ENCODE data around the gene PLXNA4.

PLXNA4 gene

DNA sequence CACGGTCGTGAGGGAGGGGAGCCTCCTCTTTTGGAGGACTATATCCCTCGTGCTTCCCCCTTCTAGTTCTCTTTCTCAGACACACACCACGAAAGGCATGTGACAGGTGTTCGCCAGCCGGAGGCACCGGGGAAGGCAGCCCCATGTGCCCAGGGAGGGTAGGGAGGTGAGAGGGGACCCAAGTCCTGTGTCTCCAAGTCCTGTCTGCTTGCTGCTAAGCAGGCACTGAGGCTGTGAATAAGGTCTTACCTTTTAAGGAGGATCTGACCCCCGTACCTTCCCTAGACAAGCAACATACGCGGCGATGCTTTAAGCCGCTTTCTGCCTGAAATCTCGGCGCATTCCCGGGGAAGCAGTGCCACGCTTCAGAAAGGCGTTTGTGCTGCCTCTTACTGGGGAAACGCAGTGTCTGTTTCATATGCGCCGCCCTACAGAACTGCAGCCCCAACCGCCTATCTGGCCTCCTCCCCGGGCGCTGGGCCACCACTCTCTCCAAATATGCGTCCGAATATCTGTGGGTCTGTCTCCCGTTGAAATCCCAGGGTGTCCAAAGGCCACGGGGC is 770 bp downstream of the PLXNA4 start:
- TF ChIP-seq CTCF (conservative IDR thresholded peaks at IDR 0.05; ENCODE audit: low read depth, low read length), result peak; percentile 21
- H3K4me3 ChIP-seq (ENCODE audit: low read depth, low read length), result no peak overlapping the region
- peak; percentile 48 for DNase-seq (ENCODE audit: low read depth)

- no peak for TF ChIP-seq CTCF (conservative IDR thresholded peaks at IDR 0.05; ENCODE audit: low read depth, low read length)
- H3K4me3 ChIP-seq (ENCODE audit: low read depth, low read length), result no peak overlapping the region
- no peak for DNase-seq (ENCODE audit: low read depth)
Observed at GRCh38 chr7:132574223-132574622, 2.0 kb downstream of the PLXNA4 start.

DNA sequence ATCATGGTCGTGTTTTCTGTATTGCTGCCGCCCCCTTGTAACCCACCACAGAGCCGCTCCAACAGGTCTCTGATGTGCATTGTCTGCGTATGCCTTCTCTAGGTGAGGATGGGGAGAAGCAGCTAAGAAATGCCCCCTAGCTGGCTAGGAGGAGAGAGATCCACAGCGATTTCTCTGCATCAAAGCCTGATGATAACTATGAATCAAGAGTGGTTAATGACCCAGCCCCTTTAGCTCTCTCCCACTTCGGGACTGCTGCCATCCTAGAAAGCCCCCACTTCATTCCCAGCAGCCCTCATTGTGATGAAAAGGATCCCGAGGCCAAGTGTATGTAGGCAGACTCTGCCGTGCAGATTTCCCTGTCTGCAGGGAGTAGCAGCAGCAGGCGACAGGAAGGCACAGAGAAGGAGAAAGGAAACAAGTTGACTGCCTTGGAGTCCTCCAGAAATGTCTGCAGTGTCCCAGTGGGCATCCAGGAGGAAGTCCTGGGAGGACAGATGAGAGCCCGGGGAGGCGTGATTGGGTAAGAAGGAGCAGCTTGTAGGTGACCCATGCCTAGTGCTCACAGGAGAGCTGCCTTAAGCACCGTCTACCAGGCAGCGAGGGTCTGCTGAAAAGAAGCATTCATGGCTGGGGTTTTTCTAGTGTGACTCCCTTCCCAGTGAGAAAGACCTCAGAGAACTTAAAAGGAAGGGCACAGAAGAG is 2.9 kb downstream of the PLXNA4 start:
- no peak for TF ChIP-seq CTCF (conservative IDR thresholded peaks at IDR 0.05; ENCODE audit: low read depth, low read length)

DNA sequence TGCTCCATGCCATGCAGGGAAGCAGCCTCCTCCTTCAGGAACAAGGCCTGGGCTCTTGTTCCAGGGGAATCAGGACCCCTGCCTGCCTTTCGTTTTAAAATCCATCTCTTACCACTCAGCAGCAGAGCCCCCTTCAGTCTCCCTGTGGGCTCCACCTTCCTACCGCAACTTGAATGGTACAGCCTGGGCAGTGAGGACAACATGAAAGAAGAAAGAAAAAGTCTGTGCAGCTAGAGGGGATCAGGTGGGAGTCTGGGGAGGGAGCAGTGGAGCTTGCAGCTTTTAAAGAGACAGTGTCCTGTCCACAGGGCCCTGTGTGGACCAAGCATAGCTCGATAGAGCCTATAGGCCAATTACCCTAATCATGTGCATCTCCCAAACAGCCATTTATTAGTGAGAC is 3.7 kb downstream of the PLXNA4 start:
- no peak overlapping the region for H3K4me3 ChIP-seq (ENCODE audit: low read depth, low read length)
- DNase-seq (ENCODE audit: low read depth), result no peak
- no peak for TF ChIP-seq CTCF (conservative IDR thresholded peaks at IDR 0.05; ENCODE audit: low read depth, low read length)

More for the DNA sequence above, 2.9 kb downstream of the PLXNA4 start:
- H3K4me3 ChIP-seq (ENCODE audit: low read depth, low read length), result no peak overlapping the region
- DNase-seq (ENCODE audit: low read depth), result no peak

- H3K4me3 ChIP-seq (ENCODE audit: low read depth, low read length), result no peak overlapping the region
- no peak for DNase-seq (ENCODE audit: low read depth)
- no peak for TF ChIP-seq CTCF (conservative IDR thresholded peaks at IDR 0.05; ENCODE audit: low read depth, low read length)
Observed at GRCh38 chr7:132571970-132572369, 4.3 kb downstream of the PLXNA4 start.

DNA sequence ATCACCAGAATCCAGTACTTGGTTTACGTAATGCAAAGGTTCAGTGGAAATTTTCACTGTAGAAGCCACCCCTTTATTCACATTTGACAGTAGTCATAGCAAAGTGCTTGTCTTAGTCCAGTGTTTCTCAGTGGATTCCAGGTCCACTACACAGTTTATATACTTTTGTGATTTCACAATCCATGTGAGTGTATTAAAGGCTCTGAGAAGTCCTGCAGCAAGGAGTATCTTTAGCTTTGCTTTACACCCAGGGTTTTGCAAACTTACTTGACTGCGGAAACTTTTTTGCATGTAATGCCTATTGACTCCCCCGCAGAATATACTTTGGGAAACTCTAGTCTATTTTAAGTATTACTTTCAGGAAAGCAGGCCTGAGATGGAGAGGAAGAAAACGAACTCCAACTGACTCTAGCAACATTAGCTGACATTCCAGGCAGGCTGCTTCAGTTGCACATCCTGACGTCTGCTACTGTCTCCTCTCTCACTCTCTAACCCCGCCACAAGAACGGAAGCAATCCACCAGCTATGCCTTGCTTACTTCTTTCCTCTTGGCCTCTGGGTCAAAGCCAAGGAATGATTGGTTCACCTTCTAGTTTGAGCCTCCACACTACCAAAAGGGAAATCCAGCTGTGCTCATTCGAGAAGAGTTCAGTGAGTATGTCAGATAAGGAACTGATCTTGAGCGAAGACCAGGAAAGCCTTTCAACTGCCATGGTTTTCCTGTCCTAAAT is 6.2 kb downstream of the PLXNA4 start:
- no peak for DNase-seq (ENCODE audit: low read depth)
- no peak overlapping the region for H3K4me3 ChIP-seq (ENCODE audit: low read depth, low read length)
- no peak for TF ChIP-seq CTCF (conservative IDR thresholded peaks at IDR 0.05; ENCODE audit: low read depth, low read length)

Measured in choroid plexus epithelial cell (primary cell).